HepG2 (cell line): ENCODE results near the gene HMX1. TPM values are rescaled to one million over a fixed set of nuclear protein-coding genes. Genes with fewer than 3 reads are reported as not detected.

Source experiments
- ATAC-seq: fragments of 200-7000 bp; cut with Tn5 transposase; 3 replicates; pipeline ENCODE4 v1.9.1; 2020; ENCODE audit warnings: mild to moderate bottlenecking, moderate library complexity
- BruUV-seq: library from RNA; stranded (reverse); fragments of 400-500 nt; replicated peaks from 2 replicates; lab custom pipeline; 2021; lab: Mats Ljungman, UMichigan
- CTCF ChIA-PET: fragments of 300-600 bp; formaldehyde crosslinking; extraction: SDS; loops from one replicate; lab custom pipeline; 2021; ENCODE audit warnings: low total read pairs, inconsistent platforms, low intra/inter-chr PET ratio; lab: Yijun Ruan, JAX
- POLR2A ChIA-PET: fragments of 350-600 bp; sonication (Branson Sonifier 250); formaldehyde crosslinking; loops from one replicate; lab custom pipeline; 2020; ENCODE audit warnings: antibody characterized with exemption, inconsistent platforms; lab: Yijun Ruan, JAX
- DNase-seq: peaks from one replicate; pipeline ENCODE4 v3.0.0-alpha.2; 2015; ENCODE audit warnings: low spot score
- FAIRE-seq: peaks from 3 replicates; lab custom pipeline; 2011; peaks lifted over from hg19 to GRCh38; lab: Jason Lieb, UNC
- H2AFZ ChIP-seq: one replicate; pipeline ENCODE4 v1.6.1; 2011; ENCODE audit warnings: low read length, inconsistent platforms
- H3K27ac ChIP-seq: fragments of 300-600 bp; 3 replicates; pipeline ENCODE4 v1.8.0; 2011; ENCODE audit warnings: mixed run types, mild to moderate bottlenecking, mixed read lengths, low read length, inconsistent platforms; ENCODE audit not compliant: insufficient read depth; ENCODE audit errors: extremely low read length
- H3K27me3 ChIP-seq, 2 experiments: fragments of 200-600 bp in 1 of 2; 2 replicates in 1 of 2; 3 replicates in 1 of 2; pipeline versions ENCODE4 v1.6.0 to v1.8.0; 2011; ENCODE audit warnings: low read length in 2 of 2, mild to moderate bottlenecking in 2 of 2, moderate library complexity in 2 of 2, inconsistent platforms in 1 of 2; ENCODE audit not compliant: insufficient read depth in 2 of 2, control insufficient read depth in 1 of 2
- H3K36me3 ChIP-seq, 2 experiments: fragments of 200-600 bp in 1 of 2; replicated peaks in 1 of 2; 2 replicates in 1 of 2; 3 replicates in 1 of 2; pipeline versions ENCODE4 v1.5.1 to v1.8.0; 2011; ENCODE audit warnings: low read length in 2 of 2, inconsistent platforms in 1 of 2; ENCODE audit not compliant: insufficient read depth in 2 of 2, control insufficient read depth in 1 of 2
- H3K4me1 ChIP-seq: 2 replicates; pipeline ENCODE4 v1.5.1; 2012; ENCODE audit warnings: low read length, inconsistent platforms; ENCODE audit not compliant: insufficient read depth
- H3K4me2 ChIP-seq: 2 replicates; pipeline ENCODE4 v1.6.0; 2011; ENCODE audit warnings: low read depth, low read length, inconsistent platforms
- H3K4me3 ChIP-seq, 3 experiments: fragments of 200-600 bp in 1 of 3; sonication (generic), shearing (Covaris generic) in 1 of 3; replicated peaks in 1 of 3; 2 replicates each; pipeline ENCODE4 v1.5.1; 2011 to 2016; ENCODE audit warnings: low read length in 3 of 3, inconsistent platforms in 2 of 3, low read depth in 2 of 3, mild to moderate bottlenecking in 2 of 3, control low read depth in 1 of 3, mixed read lengths in 1 of 3; ENCODE audit not compliant: insufficient read depth in 1 of 3
- H3K79me2 ChIP-seq: one replicate; pipeline ENCODE4 v1.6.1; 2011; ENCODE audit warnings: low read length, inconsistent platforms; ENCODE audit not compliant: insufficient read depth
- H3K9ac ChIP-seq: 2 replicates; pipeline ENCODE4 v1.6.0; 2011; ENCODE audit warnings: mild to moderate bottlenecking, low read depth, low read length, inconsistent platforms; ENCODE audit not compliant: insufficient read depth
- H3K9me3 ChIP-seq: 2 replicates; pipeline ENCODE4 v1.5.1; 2012; ENCODE audit warnings: mild to moderate bottlenecking, low read length
- H4K20me1 ChIP-seq: 2 replicates; pipeline ENCODE4 v1.6.0; 2011; ENCODE audit warnings: inconsistent platforms, mild to moderate bottlenecking, low read length, moderate library complexity; ENCODE audit not compliant: insufficient read depth
- ATAD3A ChIP-seq: sonication (generic); formaldehyde crosslinking; IDR thresholded peaks from 2 replicates; pipeline ENCODE4 v1.4.0; 2020; ENCODE audit warnings: missing genetic modification reagents
- FLYWCH1 ChIP-seq: sonication (generic); formaldehyde crosslinking; IDR thresholded peaks from 2 replicates; pipeline ENCODE4 v1.8.1; 2023; ENCODE audit warnings: mild to moderate bottlenecking, missing genetic modification reagents
- FOXO1 ChIP-seq: sonication (generic); formaldehyde crosslinking; IDR thresholded peaks from 2 replicates; pipeline ENCODE4 v1.4.0; 2020; ENCODE audit warnings: missing genetic modification reagents
- MYC ChIP-seq: sonication (generic); formaldehyde crosslinking; IDR thresholded peaks from 2 replicates; pipeline ENCODE4 v1.9.0; 2021; ENCODE audit warnings: missing genetic modification reagents, borderline replicate concordance
- PRPF4 ChIP-seq: fragments of 200-400 bp; formaldehyde crosslinking; IDR thresholded peaks from 2 replicates; pipeline ENCODE4 v1.6.1; 2016; ENCODE audit warnings: low read length, low read depth; ENCODE audit not compliant: poor library complexity, severe bottlenecking
- RAD51 ChIP-seq: fragments of 450-650 bp; IDR thresholded peaks from 2 replicates; pipeline ENCODE4 v1.6.1; 2016; ENCODE audit warnings: borderline replicate concordance
- ZBTB21 ChIP-seq: sonication (generic); formaldehyde crosslinking; IDR thresholded peaks from 2 replicates; pipeline ENCODE4 v1.4.0; 2020; ENCODE audit warnings: missing genetic modification reagents
- ZNF263 ChIP-seq: sonication (generic); formaldehyde crosslinking; IDR thresholded peaks from 2 replicates; pipeline ENCODE4 v1.4.0; 2020; ENCODE audit warnings: missing genetic modification reagents
- ZNF318 ChIP-seq: sonication (generic); formaldehyde crosslinking; IDR thresholded peaks from 2 replicates; pipeline ENCODE4 v1.4.0; 2020; ENCODE audit warnings: mild to moderate bottlenecking, missing genetic modification reagents
- ZNF589 ChIP-seq: sonication (generic); formaldehyde crosslinking; conservative IDR thresholded peaks from 2 replicates; pipeline ENCODE4 v1.8.0; 2022; ENCODE audit warnings: mild to moderate bottlenecking, moderate library complexity, missing genetic modification reagents
- WGBS: methylation state at CpG from one replicate; pipeline ENCODE4 v1.1.6; 2017; ENCODE audit warnings: low lambda C conversion rate; 5-methylcytosine and 5-hydroxymethylcytosine counted together
- in situ Hi-C: cut with HindIII; loops from 2 replicates; pipeline ENCODE4 v1.10.0; 2017; ENCODE audit warnings: low pct_unique_long_range_greater_than_20kb; ENCODE audit not compliant: extremely low pct_ligation_motif_present
- intact Hi-C: fragments of 100-400 bp; cut with micrococcal nuclease; formaldehyde crosslinking; loops from one replicate; pipeline ENCODE4 v1.10.0; 2022; ENCODE audit not compliant: unreplicated experiment
- polyA plus RNA-seq, 8 experiments: library from polyadenylated mRNA; depleted of rRNA in 3 of 8; stranded (reverse) in 7 of 8; unstranded in 1 of 8; fragments of >200 nt; fragmentation: Illumina TruSeq in 4 of 8; extraction: Trizol in 4 of 8; gene quantifications; 2 replicates each; pipeline versions ENCODE4 v1.2.1 to v1.2.3, GENCODE V29; 2011 to 2016; ENCODE audit warnings: low read depth in 4 of 8, missing spikeins in 1 of 8, mixed read lengths in 1 of 8; ENCODE audit not compliant: insufficient read depth in 1 of 8
- total RNA-seq, 5 experiments: library from RNA; depleted of rRNA; stranded (reverse); fragments of >200 nt; fragmentation: Illumina TruSeq; extraction: Trizol; gene quantifications; 2 replicates each; pipeline ENCODE4 v1.2.3, GENCODE V29; 2016; ENCODE audit warnings: low read depth in 1 of 5
- TF ChIP-seq, protein P1 (sequence below): sonication (generic); formaldehyde crosslinking; IDR thresholded peaks from 2 replicates; pipeline ENCODE4 v1.4.0; 2020; ENCODE audit warnings: missing genetic modification reagents
- TF ChIP-seq, protein P2 (sequence below): sonication (generic); formaldehyde crosslinking; IDR thresholded peaks from 2 replicates; pipeline ENCODE4 v1.4.0; 2020; ENCODE audit warnings: low read depth, mild to moderate bottlenecking, missing genetic modification reagents

Gene HMX1
- total and polyA plus RNA-seq, 2 of the 13 experiments (the other 11 are each of a cell fraction or from before 2014, with no cell fraction given) = not detected

- intact Hi-C loops (loop anchor here (10.0 kb wide), 1 partner anchor 196 kb away; no protein-coding TSS in a partner anchor), in situ Hi-C loops (loop anchor here (10.0 kb wide), 1 partner anchor 196 kb away; no protein-coding TSS in a partner anchor)
- WGBS = 12% methylated on average over 5 of the region's 9 CpGs
- Histone ChIP-seq H3K36me3 (no peaks in the 10 kb centered on the region), H3K79me2 (no peaks in the 10 kb centered on the region), H3K9ac (no peak overlapping the region), H2AFZ (no peak overlapping the region), H3K27me3 (peaks cover 6 to 67% of the 10 kb centered on the region in 2 experiments), H3K9me3 (no peaks in the 10 kb centered on the region), H3K27ac (no peak overlapping the region), H3K4me2 (no peak overlapping the region), H3K4me1 (no peaks in the 10 kb centered on the region), H3K4me3 (no peak overlapping the region), H4K20me1 (no peaks in the 10 kb centered on the region)
- ATAC-seq = no peak
- CTCF ChIA-PET = no interaction called here
- DNase-seq = no peak
- no TSS peak for BruUV-seq
- POLR2A ChIA-PET = no interaction called here
- no peak for FAIRE-seq
- TF ChIP-seq, protein P1, sequence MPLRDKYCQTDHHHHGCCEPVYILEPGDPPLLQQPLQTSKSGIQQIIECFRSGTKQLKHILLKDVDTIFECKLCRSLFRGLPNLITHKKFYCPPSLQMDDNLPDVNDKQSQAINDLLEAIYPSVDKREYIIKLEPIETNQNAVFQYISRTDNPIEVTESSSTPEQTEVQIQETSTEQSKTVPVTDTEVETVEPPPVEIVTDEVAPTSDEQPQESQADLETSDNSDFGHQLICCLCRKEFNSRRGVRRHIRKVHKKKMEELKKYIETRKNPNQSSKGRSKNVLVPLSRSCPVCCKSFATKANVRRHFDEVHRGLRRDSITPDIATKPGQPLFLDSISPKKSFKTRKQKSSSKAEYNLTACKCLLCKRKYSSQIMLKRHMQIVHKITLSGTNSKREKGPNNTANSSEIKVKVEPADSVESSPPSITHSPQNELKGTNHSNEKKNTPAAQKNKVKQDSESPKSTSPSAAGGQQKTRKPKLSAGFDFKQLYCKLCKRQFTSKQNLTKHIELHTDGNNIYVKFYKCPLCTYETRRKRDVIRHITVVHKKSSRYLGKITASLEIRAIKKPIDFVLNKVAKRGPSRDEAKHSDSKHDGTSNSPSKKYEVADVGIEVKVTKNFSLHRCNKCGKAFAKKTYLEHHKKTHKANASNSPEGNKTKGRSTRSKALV = no peak
- TF ChIP-seq ZNF589 (no peak), ZNF263 (CRISPR knock-in tag) (no peak), MYC (CRISPR knock-in tag) (no peak), FOXO1 (CRISPR knock-in tag) (no peak), RAD51 (no peak), ZNF318 (CRISPR knock-in tag) (no peak), ZBTB21 (no peak), PRPF4 (no peak), ATAD3A (CRISPR knock-in tag) (no peak), FLYWCH1 (CRISPR knock-in tag) (no peak)
- TF ChIP-seq, protein P2, sequence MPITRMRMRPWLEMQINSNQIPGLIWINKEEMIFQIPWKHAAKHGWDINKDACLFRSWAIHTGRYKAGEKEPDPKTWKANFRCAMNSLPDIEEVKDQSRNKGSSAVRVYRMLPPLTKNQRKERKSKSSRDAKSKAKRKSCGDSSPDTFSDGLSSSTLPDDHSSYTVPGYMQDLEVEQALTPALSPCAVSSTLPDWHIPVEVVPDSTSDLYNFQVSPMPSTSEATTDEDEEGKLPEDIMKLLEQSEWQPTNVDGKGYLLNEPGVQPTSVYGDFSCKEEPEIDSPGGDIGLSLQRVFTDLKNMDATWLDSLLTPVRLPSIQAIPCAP (CRISPR knock-in tag) = no peak
Measured at GRCh38 chr4:8880851-8881250, 9.2 kb upstream of the HMX1 start.
